ENCODE results near the gene CPN2.

GRCh38 chr3:194386066-194386465 lies 34.9 kb upstream of the CPN2 start:
- TF ChIP-seq POLR2AphosphoS5 (IDR thresholded peaks at IDR 0.05; ENCODE audit: low read depth, low read length) (no peak), TAF1 (IDR thresholded peaks at IDR 0.05; ENCODE audit: borderline replicate concordance, insufficient read depth, low read length) (no peak), REST (IDR thresholded peaks at IDR 0.05; ENCODE audit: insufficient read depth in 1 of 2, low read depth in 2 of 2, low read length in 2 of 2) (no peak), SIN3A (IDR thresholded peaks at IDR 0.05; ENCODE audit: borderline replicate concordance, insufficient read depth, low read length) (no peak)

Data from PFSK-1 (cell line).